ENCODE data around the gene MSI2.

MSI2 gene

GRCh38 chr17:57515662-57516211, 259.4 kb downstream of the MSI2 start:
- no peak for DNase-seq

- no peak for DNase-seq
Measured at GRCh38 chr17:57516290-57517230, 260.2 kb downstream of the MSI2 start.

DNA sequence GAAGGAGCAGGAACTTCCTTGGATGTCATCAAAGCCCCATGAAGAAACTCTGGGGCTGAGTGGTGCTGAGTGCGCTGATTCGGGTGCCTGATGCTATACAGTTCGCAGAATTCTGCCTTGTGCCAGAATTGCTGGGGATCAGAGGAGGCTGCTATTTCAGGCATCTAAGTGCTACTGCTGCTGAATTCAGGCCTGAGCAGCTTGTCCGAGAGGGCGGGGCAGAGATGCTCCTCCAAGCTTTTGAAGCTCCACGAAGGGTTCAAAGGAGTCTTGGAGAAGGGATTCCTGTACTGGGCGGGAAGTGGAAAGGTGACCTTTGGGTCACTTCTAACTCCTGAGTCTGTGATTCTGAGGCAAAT, 260.9 kb downstream of the MSI2 start:
- no peak for DNase-seq

GRCh38 chr17:57517632-57518456, 261.5 kb downstream of the MSI2 start:
- no peak for DNase-seq

DNA sequence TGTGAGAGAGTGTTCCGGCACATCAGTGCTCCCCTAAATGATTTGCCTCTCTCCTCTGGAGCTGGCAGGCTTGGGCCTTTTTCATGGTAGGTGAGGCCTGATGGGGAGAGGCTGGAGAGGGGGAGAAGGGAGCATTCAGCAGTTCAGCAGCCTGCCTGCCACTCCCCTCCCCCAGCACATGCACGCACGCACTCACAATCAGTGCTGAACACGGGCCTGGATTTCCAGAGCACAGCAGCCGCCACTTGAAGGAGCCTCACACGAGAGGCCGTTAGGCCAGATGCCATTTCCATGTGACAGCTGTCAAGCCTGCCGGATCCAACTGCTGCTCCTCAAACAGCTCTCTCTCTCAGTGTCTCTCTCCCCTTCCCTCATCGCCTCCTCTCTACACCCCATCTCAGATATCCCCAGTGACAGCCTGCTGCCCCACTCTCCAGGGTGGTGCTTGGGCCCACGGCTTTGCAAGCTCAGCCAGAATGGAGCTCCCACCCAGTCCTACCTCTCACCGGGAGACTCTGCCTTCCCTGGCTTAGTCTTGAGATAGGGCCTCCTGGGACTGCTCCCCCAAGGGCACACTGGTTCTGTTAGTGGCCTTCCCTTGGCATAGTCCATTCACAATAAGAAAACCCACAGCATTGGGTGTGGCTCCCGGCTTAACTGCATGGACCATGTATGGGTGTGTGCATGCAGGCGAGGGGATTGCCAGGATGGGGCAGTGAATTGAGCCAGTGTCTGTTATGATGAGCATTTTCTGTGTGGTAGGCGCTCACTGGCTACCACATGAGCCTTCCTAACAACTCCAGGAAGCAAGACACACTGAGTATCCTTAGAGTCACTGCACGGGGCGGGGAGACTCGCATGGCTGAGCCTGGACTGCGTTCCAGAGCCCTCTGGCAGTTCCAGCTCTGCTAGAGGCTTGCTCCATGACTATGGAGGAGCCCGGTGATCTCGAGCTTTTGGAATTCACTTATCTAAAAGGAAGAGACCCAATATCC, 262.6 kb downstream of the MSI2 start:
- DNase-seq, result no peak

GRCh38 chr17:57519800-57520199, 263.5 kb downstream of the MSI2 start:
- DNase-seq, result no peak

DNA sequence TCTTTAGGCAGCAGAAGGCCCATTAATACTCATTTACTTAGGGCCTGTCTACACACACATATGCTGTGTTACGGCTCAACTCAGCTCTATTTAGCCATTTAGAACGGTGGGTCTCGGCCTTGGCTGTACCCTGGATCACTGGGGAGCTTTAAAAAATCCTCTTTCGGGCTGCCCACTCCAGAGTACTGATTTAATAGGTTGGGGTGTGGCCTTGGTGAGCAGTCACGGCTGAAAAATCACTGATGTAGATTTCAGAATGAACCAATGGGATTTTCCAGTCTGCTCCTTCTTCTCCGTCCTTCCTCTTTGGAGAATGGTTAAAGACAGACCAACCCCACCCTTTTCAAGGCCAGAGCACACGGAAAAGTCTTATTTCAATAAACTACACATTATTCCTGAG, 265.3 kb downstream of the MSI2 start:
- DNase-seq, result no peak

DNA sequence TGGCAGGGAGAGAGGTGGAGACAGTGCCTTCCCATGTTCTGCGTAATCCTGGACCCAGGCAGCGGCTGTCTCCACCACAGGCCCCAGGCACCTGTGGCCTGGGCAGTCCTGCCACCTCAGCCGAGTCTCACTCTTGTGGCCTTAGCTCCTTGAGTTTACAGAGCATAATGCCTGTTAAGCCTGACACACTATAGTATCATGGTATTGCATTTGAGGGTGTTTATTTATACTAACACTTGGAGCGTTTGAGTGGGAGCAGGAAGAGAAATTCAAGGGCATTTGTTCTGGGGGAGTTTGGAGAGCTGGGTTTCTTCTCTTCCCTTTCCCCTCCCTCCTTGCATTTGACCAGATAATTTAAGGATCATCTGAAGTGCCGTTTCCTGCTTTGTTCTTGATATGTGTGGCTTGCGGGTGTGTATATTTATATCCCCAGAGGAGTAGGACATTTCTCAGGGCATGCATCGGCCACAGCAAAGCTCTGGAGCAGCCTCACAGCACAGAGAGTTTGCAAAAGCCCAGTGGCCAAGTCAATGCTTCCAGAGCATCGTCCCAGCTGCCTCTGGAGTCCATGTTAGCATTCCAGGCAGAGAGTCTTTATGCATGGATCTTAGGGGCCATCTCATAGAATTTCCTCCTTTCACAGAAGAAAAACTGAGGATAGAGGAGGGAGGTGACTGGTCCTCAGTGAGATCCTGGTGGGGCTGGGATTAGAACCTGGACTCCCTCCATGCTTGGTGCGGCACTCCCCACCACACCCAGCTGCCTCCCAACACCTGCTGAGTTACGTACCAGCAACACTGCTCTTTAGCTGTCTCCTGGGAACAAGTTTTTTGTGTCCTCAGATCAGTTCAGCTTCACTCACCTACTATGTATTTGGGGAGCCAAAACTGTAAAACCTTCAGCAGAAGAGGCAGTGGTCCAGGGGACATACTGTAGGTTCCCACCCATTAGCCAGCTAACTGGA, 266.0 kb downstream of the MSI2 start:
- DNase-seq, result no peak

DNA sequence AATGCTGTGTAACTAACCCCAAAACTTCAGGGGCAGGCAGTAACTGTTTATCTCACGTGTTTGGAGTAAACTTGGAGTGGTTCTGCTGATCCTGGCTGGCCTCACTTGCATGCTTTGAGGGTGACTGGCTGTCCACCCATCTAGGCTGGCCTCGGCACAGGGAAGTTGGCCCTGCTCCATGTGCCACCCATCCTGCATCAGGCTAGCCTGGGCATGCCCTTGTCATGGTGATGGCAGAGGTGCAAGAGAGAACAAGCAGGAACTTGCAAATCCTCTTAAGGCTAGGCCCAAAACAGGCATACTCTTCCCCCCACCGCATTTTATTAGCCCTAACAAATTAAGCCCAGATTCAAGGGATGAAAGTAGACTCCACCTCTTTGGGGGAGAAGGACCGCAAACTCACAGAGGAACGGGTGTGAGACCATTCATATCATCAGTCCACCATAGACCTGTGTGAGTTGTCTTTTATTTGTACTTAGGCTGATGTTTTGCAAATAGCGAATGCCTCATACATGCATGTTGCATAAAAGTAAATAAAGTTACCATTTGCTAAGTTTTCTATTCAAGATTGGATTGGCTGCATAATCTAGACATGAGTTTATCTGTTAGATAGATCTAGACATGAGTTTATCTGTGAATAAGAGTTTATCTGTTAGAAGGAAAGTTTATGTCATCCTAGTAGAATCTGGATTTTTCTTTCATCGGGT, 267.8 kb downstream of the MSI2 start:
- DNase-seq, result no peak

GRCh38 chr17:57524839-57525568, 268.7 kb downstream of the MSI2 start:
- no peak for DNase-seq

DNA sequence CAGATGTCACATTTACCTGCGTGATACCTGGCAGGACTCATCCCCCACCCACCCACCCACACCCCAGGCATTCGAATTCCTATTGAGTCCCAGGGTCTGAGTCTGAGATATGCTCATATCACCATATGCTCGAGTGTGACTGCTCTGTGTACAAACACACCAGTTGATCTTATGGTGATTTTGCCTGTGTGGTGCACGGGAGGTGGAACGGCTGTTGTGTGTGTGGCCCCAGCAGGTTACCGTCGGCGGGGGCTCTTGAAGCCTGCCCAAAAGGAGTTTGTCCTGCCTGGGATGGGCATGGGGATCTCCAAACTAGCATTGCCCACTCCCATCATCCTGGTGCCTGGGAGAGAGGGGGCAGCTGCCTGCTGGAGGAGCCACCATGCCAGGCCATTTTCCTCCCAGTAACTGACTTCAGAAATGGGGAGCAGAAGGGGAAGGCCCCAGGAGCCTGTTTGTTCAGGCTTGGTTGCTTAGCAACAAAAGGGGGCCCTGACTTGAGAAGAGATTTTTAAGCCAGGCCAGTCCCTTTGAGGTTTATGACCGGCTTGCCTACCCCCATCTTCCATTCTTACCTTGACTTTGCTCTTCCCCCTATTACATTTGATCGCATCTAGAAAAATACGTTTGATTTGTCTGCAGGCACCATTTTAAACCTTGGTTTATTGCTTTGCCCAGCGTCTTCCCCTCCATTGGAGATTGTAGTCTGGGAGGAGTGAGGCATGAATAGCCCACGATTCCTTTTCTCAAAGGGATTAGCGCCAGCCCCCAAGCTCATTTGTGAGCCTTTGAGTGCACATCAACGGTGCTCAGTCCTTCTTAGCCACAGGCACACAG, 271.1 kb downstream of the MSI2 start:
- no peak for DNase-seq

DNA sequence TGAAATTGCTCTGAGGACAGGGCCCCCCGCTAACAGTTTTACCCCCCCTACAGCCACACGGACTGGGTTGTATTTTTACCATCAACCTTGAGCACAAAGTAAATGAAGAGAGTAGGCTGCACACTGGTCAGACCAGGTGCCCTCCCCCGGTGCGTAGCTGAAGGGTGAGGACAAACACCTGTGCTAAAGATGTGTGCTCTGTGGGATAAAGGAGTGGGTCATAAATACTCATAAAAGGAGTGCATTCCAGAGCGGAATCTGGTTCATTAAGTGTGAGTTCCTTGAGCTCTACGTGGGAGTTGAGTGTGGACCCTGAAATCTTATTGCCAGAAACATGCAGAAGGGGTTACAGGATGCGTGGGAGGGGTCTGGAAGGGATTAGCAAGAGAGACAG, 271.7 kb downstream of the MSI2 start:
- DNase-seq, result no peak

DNA sequence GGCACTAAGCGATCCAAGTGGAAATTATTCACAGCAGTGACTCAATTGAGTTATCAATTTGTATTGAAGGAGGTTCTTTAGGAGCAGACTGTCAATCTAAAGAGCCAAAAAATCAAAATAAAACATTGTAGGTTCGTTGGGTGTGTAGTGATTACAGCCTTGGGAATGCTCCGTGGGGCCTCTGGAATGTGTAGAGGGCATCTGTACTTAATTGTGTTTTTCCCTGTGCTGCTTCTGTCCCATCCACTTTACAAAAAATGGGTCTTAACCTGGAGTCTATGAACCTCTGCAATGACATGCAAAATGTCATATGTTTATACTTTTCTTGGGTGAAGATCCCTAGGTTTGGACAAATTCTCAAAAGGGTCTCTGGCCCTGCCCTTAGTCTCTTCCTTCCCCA, 273.7 kb downstream of the MSI2 start:
- DNase-seq, result no peak

- DNase-seq, result no peak
Measured at GRCh38 chr17:57530508-57530907, 274.2 kb downstream of the MSI2 start.

DNA sequence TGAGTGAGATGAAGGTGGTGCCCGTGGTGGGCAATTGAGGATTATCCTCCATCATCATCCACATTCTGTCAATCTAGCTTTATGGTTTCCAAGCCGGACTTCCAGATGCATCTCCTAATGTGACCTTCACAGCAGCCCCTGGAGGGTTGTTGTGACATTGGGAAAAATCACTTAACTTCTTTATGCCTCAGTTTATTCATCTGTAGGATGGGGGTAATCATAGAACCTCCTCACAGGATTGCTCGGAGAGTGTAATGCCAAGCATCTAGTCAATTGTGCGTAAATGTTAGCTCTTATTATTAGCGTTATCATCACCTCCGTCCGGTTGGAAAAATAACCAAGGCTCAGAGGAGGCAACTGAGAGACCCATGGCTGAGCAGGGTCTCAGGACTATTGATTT, 274.8 kb downstream of the MSI2 start:
- no peak for DNase-seq

GRCh38 chr17:57531648-57532504, 275.6 kb downstream of the MSI2 start:
- no peak for DNase-seq

DNA sequence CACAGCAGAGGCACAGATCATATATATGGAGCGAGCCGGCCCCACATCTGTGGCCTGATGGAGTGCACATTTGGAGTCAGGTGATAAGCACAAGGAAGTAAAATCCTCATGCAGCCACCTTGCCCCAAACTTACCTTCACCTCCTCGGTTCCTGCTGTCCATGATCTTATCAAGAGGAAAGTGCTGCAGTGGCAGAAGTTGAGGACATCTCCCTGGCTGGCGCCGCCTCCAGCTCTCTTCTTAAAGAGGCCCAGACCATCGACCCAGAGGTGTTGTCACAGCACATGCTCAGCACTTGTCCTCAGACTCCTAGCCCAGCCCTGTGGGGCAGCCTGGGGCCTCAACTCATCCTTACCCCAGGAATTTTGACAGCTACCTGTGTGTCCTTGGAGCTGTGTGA, 276.2 kb downstream of the MSI2 start:
- no peak for DNase-seq

DNA sequence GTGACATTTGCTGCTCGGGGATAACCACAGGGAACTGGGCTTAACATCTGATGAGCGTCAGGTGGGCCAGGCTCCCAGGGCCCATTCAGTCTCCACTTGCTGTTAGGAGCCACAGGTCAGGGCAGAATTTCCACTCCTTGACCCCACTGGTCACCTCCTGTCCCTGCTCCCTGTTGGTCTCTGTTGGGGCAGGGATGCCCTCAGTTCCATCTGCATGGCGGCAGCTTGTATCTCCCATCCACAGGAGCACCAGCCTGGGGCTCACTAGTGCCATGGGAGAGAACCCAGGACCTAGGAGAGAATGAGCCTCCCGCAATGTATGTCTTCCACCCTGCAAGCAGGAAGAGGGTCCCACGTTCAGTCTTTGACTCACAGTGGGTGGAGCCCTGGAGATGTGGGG, 276.6 kb downstream of the MSI2 start:
- no peak for DNase-seq
